HG03039 (cell line): ENCODE measurements around the gene STOX1.
"Not testable (repeated sequence)": the region's sequence is repeated elsewhere in the genome, so short reads cannot be mapped to it uniquely, and the experiment has no call there.

ENCODE experiments used
- ATAC-seq: cut with Tn5 transposase; IDR thresholded peaks from one replicate; pipeline ENCODE4 v1.9.1; 2021; ENCODE audit warnings: mild to moderate bottlenecking, moderate library complexity; ENCODE audit not compliant: unreplicated experiment

The STOX1 gene

GRCh38 chr10:68828083-68828601, 811 bp downstream of the STOX1 start:
- not testable (repeated sequence) for ATAC-seq

- no peak for ATAC-seq
Measured at GRCh38 chr10:68828833-68829232, 1.5 kb downstream of the STOX1 start.

DNA sequence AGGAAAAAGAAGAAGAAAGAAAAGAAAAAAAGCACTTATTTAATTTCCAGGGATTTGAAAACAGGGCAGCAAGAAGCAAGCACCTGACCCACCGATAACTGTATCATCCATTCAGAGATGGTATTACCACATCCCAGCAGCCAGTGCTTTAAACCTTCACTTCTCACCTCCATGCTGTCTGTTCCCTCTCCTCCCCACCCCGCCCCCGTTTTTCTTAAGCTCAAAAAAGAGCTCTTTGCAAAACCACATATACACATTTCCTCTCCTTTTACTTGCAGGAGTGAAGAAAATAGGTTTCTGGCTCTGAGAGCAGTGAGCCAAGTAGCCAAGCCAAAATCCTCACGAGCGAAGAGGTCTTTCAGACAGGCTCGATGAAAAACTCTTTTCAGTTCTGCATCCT, 2.2 kb downstream of the STOX1 start:
- ATAC-seq: no peak

GRCh38 chr10:68829952-68830351, 2.6 kb downstream of the STOX1 start:
- ATAC-seq: no peak

GRCh38 chr10:68831961-68832455, 4.7 kb downstream of the STOX1 start:
- ATAC-seq: no peak

DNA sequence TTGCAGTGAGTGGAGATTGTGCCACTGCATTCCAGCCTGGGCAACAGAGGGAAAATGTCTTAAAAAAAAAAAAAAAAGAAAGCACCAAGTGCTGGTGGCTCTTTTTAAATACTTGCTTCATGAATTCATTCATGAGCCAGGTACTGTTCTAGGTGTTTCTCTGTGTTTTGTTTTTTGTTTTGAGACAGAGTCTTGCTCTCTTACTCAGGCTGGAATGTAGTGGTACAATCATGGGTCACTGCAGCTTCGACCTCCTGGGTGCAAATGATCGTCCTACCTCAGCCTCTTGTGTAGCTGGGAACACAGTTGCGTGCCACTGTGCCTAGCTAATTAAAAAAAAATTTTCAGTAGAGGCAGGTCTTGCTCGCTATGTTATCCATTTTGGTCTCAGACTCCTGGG, 5.3 kb downstream of the STOX1 start:
- ATAC-seq: no peak

- ATAC-seq: no peak
Measured at GRCh38 chr10:68837626-68838322, 10.4 kb downstream of the STOX1 start.

GRCh38 chr10:68840650-68841049, 13.3 kb downstream of the STOX1 start:
- ATAC-seq: not testable (repeated sequence)

- no peak for ATAC-seq
Measured at GRCh38 chr10:68848281-68848680, 20.9 kb downstream of the STOX1 start.

- no peak for ATAC-seq
Measured at GRCh38 chr10:68848806-68849205, 21.5 kb downstream of the STOX1 start.

DNA sequence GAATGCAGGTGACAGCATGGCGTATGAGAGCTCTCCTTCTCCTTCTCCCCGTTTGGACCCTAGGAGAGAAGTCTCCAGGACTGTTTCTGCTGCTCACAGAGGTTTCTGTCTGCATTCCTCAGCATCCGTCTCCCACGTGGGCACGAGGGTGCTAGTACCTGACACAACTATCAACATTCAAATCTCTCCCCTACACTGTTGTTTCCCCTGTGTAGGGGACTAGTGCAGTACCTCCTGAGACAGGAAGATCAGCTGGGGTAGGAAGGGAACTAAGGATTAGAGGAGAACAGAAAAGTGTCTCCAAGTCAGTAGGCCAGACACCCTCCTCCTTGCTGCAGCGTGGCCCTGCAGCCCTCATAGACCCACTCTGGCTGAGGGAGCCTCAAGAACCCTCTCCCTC, 29.0 kb downstream of the STOX1 start:
- ATAC-seq: no peak

GRCh38 chr10:68857005-68857404, 29.7 kb downstream of the STOX1 start:
- no peak for ATAC-seq

GRCh38 chr10:68861253-68861652, 33.9 kb downstream of the STOX1 start:
- ATAC-seq: no peak

DNA sequence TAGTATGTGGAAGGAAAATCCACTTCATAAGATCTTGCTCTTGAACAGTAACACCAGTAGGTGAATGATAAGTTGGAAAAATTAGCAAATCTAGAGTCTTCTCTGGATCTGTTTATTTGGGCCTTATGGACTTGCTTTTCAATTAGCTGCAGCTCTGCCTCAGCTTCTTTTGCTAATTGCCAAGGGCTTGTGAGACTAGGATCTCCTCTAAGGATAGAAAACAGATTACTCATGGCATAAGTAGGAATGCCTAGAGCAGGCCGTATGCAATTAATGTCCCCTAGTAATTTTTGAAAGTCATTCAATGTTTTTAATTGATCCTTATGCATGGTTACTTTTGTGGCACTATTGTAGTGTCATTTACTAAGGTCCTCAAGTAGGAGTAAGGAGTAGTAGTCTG, 37.3 kb downstream of the STOX1 start:
- ATAC-seq: no peak

DNA sequence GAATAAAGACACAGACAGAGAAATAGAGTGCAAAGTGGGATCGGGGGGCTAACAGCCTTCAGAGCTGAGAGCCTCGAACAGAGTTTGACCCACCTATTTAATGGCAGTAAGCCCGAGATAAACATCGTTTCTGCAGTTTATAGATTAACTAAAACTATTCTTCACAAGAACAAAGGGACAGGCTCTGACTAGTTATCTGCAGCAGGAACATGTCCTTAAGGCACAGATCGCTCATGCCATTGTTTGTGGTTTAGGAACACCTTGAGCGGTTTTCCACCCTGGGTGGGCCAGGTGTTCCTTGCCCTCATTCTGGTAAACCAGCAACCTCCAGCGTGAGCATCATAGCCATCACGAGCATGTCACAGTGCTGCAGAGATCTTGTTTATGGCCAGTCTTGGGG, 40.8 kb downstream of the STOX1 start:
- ATAC-seq: not testable (repeated sequence)

GRCh38 chr10:68869623-68870022, 42.3 kb downstream of the STOX1 start:
- no peak for ATAC-seq

DNA sequence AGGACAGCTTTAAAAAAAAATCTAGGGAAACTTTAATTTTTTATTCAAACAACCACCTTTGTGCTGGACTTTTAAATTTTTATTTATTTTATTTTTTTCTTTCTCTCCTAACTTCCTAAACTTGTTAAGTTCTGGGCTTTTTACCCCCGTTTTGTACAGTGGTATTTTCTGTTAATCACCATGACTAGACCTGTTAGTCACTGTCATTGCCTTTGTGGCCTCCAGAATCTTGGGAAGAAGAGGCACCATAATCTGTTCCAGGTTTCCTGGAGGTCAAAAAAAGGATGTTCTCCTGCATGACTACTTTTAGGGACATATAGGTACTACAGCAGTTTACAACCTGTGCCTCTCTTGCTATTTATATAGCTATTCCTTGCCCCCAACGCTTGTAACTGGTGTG, 42.7 kb downstream of the STOX1 start:
- no peak for ATAC-seq

DNA sequence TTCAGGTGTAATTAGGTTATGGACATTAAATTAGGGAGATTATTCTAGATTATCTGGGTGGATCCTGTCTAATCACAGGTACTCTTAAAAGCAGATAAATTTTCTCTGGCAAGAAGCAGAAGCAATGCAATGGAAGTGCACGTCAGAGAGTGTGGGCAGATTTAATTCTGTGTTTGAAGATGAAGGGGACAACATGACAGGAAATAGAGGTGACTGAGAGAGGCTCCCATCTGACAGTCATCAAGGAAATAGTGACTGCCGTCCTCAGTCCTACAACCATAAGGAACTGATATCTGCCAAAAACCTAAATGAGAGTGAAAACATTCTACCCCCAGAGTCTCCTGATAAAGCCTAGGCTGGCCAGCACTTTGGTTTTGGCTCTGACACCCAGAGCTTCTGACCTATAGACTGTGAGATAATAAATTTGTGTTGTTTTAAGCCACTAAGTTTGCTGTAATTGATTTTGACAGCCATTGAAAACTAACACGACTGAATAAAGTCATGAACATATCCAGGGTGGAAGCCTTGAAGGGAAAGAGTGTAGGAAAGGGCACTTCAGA, 43.3 kb downstream of the STOX1 start:
- no peak for ATAC-seq

DNA sequence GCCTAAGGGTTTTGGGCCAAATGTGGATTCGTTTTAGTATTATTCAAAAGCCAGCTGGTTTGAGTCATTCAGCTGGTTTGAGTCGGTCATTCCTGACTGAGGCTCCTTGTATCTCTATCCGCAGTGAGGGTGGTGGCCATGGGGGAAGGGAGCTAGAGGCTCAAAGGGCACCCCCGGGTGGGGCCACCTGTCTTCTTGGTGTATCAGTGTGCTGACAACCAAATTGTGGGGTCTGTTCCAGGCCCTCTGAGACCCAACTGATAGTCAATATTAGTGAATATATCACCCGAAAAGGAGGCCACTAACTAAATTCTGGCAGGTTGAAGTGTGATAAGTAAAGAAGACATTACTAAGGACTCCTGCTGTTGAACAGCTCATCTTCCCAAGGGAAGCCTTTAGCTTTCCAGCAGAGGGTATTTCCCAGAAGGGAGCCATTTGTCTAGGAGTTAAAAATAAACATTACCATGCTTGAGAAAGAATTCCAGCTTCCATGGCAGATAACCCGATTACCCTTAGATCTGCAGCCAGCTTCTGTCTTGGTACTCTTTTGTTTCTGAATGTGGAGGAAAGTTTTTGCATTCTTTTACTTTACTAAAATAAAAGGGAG, 43.9 kb downstream of the STOX1 start:
- no peak for ATAC-seq

GRCh38 chr10:68871731-68872342, 44.5 kb downstream of the STOX1 start:
- ATAC-seq: no peak

GRCh38 chr10:68876246-68877138, 49.2 kb downstream of the STOX1 start:
- ATAC-seq: no peak
